Stimulated activated CD4-positive, alpha-beta T cell treated with anti-CD3 and anti-CD28 coated beads, Interleukin-2, amount 100 ng/mL, for 4 hours (primary cell): Measurements from ENCODE around the gene SLC10A6.

Source experiments
- DNase-seq: peaks from one replicate; pipeline ENCODE4 v3.0.0-alpha.2; 2020; ENCODE audit warnings: low read depth

The SLC10A6 gene

GRCh38 chr4:86847571-86847970 lies 1.6 kb downstream of the SLC10A6 start:
- no peak for DNase-seq

- no peak for DNase-seq
Measured at GRCh38 chr4:86846921-86847320, 2.3 kb downstream of the SLC10A6 start.

- no peak for DNase-seq
Measured at GRCh38 chr4:86845593-86845992, 3.6 kb downstream of the SLC10A6 start.

- DNase-seq, result no peak
Measured at GRCh38 chr4:86841309-86841708, 7.9 kb downstream of the SLC10A6 start.

GRCh38 chr4:86840858-86841257 lies 8.3 kb downstream of the SLC10A6 start:
- DNase-seq, result no peak

- DNase-seq, result no peak
Measured at GRCh38 chr4:86837691-86838503, 11.3 kb downstream of the SLC10A6 start.

- DNase-seq, result no peak
Measured at GRCh38 chr4:86835677-86836076, 13.5 kb downstream of the SLC10A6 start.

GRCh38 chr4:86834901-86835300 lies 14.3 kb downstream of the SLC10A6 start:
- DNase-seq, result no peak

GRCh38 chr4:86833615-86834014 lies 15.6 kb downstream of the SLC10A6 start:
- DNase-seq, result no peak

- no peak for DNase-seq
Measured at GRCh38 chr4:86831262-86832130, 17.7 kb downstream of the SLC10A6 start.

- no peak for DNase-seq
Measured at GRCh38 chr4:86825511-86825910, 23.7 kb downstream of the SLC10A6 start.

GRCh38 chr4:86822136-86822535 lies 27.0 kb downstream of the SLC10A6 start:
- no peak for DNase-seq

- DNase-seq, result no peak
Measured at GRCh38 chr4:86821151-86821550, 28.0 kb downstream of the SLC10A6 start.

- no peak for DNase-seq
Measured at GRCh38 chr4:86819561-86819960, 29.6 kb downstream of the SLC10A6 start.

- no peak for DNase-seq
Measured at GRCh38 chr4:86818841-86819240, 30.3 kb downstream of the SLC10A6 start.

GRCh38 chr4:86818211-86818610 lies 31.0 kb downstream of the SLC10A6 start:
- no peak for DNase-seq

GRCh38 chr4:86816501-86817273 lies 32.5 kb downstream of the SLC10A6 start:
- DNase-seq, result no peak

GRCh38 chr4:86815653-86816052 lies 33.5 kb downstream of the SLC10A6 start:
- DNase-seq, result no peak

- no peak for DNase-seq
Measured at GRCh38 chr4:86810847-86811246, 38.3 kb downstream of the SLC10A6 start.

- no peak for DNase-seq
Measured at GRCh38 chr4:86809809-86810208, 39.4 kb downstream of the SLC10A6 start.

- DNase-seq, result no peak
Measured at GRCh38 chr4:86791126-86791525, 58.1 kb downstream of the SLC10A6 start.

- DNase-seq, result no peak
Measured at GRCh38 chr4:86788826-86789225, 60.4 kb downstream of the SLC10A6 start.
